Activated T-helper 2 cell treated with anti-CD3 and anti-CD28 coated beads, Interferon-gamma antibody, Interleukin-2, Interleukin-4, amounts not matched to agents 10 μg/mL and 5 μg/mL and 100 μg/mL, durations not matched to agents 14 hours and 24 hours and 36 hours (primary cell): Measurements from ENCODE around the gene ZNF814. TPM values are rescaled to one million over a fixed set of nuclear protein-coding genes. Genes with fewer than 3 reads are reported as not detected.
"Not testable (repeated sequence)": the region's sequence is repeated elsewhere in the genome, so short reads cannot be mapped to it uniquely, and the experiment has no call there.

Experiments used
- DNase-seq: peaks from one replicate; pipeline ENCODE4 v3.0.0; 2021; ENCODE audit warnings: low spot score
- H3K27ac Mint-ChIP-seq: one replicate; pipeline ENCODE4 v1.8.0; 2021; ENCODE audit warnings: mixed read lengths
- H3K27me3 Mint-ChIP-seq: one replicate; pipeline ENCODE4 v1.8.0; 2021; ENCODE audit warnings: low read depth, mixed read lengths
- H3K36me3 Mint-ChIP-seq: one replicate; pipeline ENCODE4 v1.8.0; 2021; ENCODE audit warnings: low read depth, mixed read lengths
- H3K4me1 Mint-ChIP-seq: one replicate; pipeline ENCODE4 v1.8.0; 2021; ENCODE audit warnings: low read depth, mixed read lengths
- H3K4me3 Mint-ChIP-seq: one replicate; pipeline ENCODE4 v1.8.0; 2021; ENCODE audit warnings: low read depth, mild to moderate bottlenecking, moderate library complexity, mixed read lengths
- H3K9me3 Mint-ChIP-seq: one replicate; pipeline ENCODE4 v1.8.0; 2021; ENCODE audit warnings: mixed read lengths
- intact Hi-C: fragments of 100-400 bp; cut with micrococcal nuclease; formaldehyde crosslinking; loops from one replicate; pipeline ENCODE4 v1.15.1; 2023
- total RNA-seq: library from RNA; stranded (reverse); gene quantifications from 2 replicates; pipeline ENCODE4 v1.2.3, GENCODE V29; 2022

Gene ZNF814
- total RNA-seq, 1 donor from 2014 or later = 12.3 TPM

DNA sequence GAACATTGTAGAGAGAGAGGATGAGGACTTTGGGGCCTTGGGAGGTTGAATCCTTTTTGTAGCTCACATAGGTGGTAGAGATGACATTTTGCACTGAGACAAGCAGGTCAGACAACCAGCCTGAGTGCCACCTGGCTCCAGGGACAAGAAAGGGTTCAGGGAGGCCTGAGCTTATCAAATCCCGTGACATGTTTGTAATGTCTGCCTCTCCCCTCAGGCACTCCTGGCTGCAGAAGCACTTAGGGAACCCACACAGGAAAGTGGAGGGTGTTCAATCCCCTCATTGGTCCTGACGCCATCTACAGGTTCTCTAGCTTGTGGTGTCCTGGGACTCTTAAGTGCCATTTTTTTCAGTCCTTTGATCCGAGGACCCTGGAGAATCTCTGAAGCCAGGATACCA lies 67.7 kb downstream of the ZNF814 start:
- H3K9me3 Mint-ChIP-seq, DNase-seq, H3K27me3 Mint-ChIP-seq, H3K27ac Mint-ChIP-seq, intact Hi-C loops: not testable (repeated sequence)
- peaks cover 31% of the 10 kb centered on the region for H3K4me1 Mint-ChIP-seq
- H3K36me3 Mint-ChIP-seq = peaks cover 60% of the 10 kb centered on the region
- peak overlapping the region; percentile 95 for H3K4me3 Mint-ChIP-seq

DNA sequence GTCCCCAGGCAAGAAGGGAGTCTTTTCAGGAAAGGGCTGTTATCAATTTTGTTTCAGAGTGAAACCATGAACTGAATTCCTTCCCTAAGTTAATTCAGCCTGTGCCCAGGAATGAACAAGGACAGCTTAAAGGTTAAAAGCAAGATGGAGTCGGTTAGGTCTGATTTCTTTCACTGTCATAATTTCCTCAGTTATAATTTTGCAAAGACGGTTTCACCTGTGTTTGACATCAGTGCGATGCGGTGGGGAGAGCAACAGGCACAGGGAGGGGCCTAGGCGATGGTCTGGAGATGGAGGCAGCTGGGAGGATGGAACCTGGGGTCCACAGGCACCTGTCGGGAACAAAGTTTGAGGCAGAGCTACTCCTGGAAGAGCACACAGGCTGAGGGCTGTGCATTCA lies 68.2 kb downstream of the ZNF814 start:
- Mint-ChIP-seq H3K36me3 (peaks cover 55% of the 10 kb centered on the region), H3K27me3 (no peaks in the 10 kb centered on the region), H3K4me1 (peaks cover 32% of the 10 kb centered on the region), H3K9me3 (no peaks in the 10 kb centered on the region), H3K4me3 (peak overlapping the region; percentile 95), H3K27ac (peak overlapping the region; percentile 99)
- intact Hi-C loops = no loop called here
- DNase-seq = no peak

- Mint-ChIP-seq H3K27ac (peak overlapping the region; percentile 99), H3K4me3 (peak overlapping the region; percentile 95), H3K9me3 (no peaks in the 10 kb centered on the region), H3K27me3 (no peaks in the 10 kb centered on the region), H3K36me3 (peaks cover 53% of the 10 kb centered on the region), H3K4me1 (peaks cover 39% of the 10 kb centered on the region)
- DNase-seq = peak; percentile 80
- intact Hi-C loops = loop anchor here (10.0 kb wide), 1 partner anchor 245 kb away; the partner anchor contains the start of gene ZNF416
Measured at GRCh38 chr19:57819475-57820148, 69.2 kb downstream of the ZNF814 start.

DNA sequence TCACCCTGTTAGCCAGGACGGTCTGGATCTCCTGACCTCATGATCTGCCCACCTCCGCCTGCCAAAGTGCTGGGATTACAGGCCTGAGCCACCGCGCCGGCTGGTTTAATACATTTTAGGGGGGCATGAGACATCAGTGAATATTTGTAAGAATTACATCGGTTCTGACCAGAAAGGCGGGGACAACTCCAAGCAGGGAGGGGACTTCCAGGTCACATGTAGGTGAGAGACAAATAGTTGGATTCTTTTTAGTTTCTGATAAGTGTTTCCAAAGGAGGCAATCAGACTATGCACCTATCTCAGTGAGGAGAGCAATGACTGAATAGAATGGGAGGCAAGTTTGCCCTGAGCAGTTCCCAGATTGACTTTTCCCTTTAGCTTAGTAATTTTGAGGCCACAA lies 70.5 kb downstream of the ZNF814 start:
- intact Hi-C loops = loop anchor here (10.0 kb wide), 1 partner anchor 244 kb away; the partner anchor contains the start of gene ZNF416

DNA sequence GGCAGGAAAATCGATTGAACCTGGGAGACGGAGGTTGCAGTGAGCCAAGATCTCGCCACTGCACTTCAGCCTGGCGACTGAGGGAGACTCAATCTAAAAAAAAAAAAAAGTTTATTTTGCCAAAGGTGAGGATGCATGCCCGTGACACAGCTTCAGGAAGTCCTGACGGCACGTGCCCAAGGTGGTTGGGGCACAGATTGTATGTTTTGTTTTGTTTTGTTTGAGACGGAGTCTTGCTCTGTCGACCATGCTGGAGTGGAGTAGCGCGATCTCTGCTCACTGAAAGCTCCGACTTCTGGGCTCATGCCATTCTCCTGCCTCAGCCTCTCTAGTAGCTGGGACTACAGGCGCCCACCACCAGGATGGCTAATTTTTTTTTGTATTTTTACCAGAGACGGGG lies 70.9 kb downstream of the ZNF814 start:
- H3K27me3 Mint-ChIP-seq = no peaks in the 10 kb centered on the region
- intact Hi-C loops = loop anchor here (10.0 kb wide), 1 partner anchor 243 kb away; the partner anchor contains the start of gene ZNF416
- no peaks in the 10 kb centered on the region for H3K9me3 Mint-ChIP-seq
- H3K27ac Mint-ChIP-seq = peak overlapping the region; percentile 52
- no peak for DNase-seq
- H3K4me3 Mint-ChIP-seq = no peak overlapping the region
- peaks cover 47% of the 10 kb centered on the region for H3K36me3 Mint-ChIP-seq
- peaks cover 43% of the 10 kb centered on the region for H3K4me1 Mint-ChIP-seq

More for the DNA sequence above, 70.5 kb downstream of the ZNF814 start:
- H3K27ac Mint-ChIP-seq = peak overlapping the region; percentile 52
- peaks cover 47% of the 10 kb centered on the region for H3K36me3 Mint-ChIP-seq
- no peaks in the 10 kb centered on the region for H3K27me3 Mint-ChIP-seq
- H3K4me3 Mint-ChIP-seq = peak overlapping the region; percentile 66
- peaks cover 41% of the 10 kb centered on the region for H3K4me1 Mint-ChIP-seq
- no peak for DNase-seq
- no peaks in the 10 kb centered on the region for H3K9me3 Mint-ChIP-seq

GRCh38 chr19:57816652-57817051 lies 72.2 kb downstream of the ZNF814 start:
- no peaks in the 10 kb centered on the region for H3K27me3 Mint-ChIP-seq
- no peak overlapping the region for H3K27ac Mint-ChIP-seq
- intact Hi-C loops = loop anchor here (10.0 kb wide), 1 partner anchor 242 kb away; the partner anchor contains the start of gene ZNF416
- no peaks in the 10 kb centered on the region for H3K9me3 Mint-ChIP-seq
- peaks cover 41% of the 10 kb centered on the region for H3K36me3 Mint-ChIP-seq
- peaks cover 46% of the 10 kb centered on the region for H3K4me1 Mint-ChIP-seq
- DNase-seq = no peak
- no peak overlapping the region for H3K4me3 Mint-ChIP-seq

GRCh38 chr19:57815247-57816075 lies 73.4 kb downstream of the ZNF814 start:
- intact Hi-C loops = loop anchor here (2.0 to 10.0 kb wide), 2 partner anchors 47 to 241 kb away; partner anchors contain the start of genes ZNF416 and ZNF586
- peak overlapping the region; percentile 84 for H3K27ac Mint-ChIP-seq
- no peaks in the 10 kb centered on the region for H3K9me3 Mint-ChIP-seq
- H3K27me3 Mint-ChIP-seq = no peaks in the 10 kb centered on the region
- peak overlapping the region; percentile 89 for H3K4me3 Mint-ChIP-seq
- DNase-seq = no peak
- peaks cover 38% of the 10 kb centered on the region for H3K36me3 Mint-ChIP-seq
- H3K4me1 Mint-ChIP-seq = peaks cover 40% of the 10 kb centered on the region

DNA sequence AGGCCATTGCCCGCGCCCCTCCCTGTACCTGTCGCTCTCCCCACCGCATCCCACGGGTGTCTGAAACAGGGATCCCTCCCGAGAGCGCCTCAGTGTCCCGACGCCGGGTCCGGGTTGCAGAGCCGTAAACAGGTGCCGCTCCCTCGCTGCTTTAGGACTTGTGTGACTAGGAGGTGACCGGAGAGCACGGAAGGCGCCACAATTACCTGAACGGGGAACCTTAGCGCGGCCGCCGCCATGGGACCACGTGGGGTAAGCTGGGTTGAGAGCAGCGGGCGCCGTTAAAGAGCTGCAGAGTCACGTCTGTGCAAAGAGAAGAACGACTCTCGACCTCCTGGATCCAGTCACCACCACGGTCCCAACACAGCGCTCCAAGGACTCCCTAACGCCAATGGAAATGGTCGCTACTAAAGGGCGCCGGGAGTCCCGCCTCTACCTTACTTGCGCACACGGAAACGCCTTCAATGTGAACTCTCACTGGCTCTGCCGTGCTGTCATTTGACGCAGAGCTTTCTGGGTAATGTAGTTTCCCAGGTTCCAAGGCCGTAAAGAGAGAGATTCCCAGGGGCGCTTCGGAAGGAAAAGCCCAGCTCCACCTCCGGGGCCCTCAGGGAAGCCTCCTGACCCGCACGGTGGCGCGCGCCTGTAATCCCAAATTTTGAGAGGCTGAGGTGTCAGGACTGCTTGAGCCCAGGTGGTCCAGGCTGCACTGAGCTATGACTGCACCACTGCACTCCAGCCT lies 74.2 kb downstream of the ZNF814 start, which contains the start of gene ZNF552:
ZNF552 (minus strand) TSS at position 409 of the 742 bp plus-strand sequence; CDS start at position 239, 170 bp downstream.
- Mint-ChIP-seq H3K4me1 (peaks cover 37% of the 10 kb centered on the region), H3K27ac (peak within 1 kb of the TSS; percentile 84), H3K27me3 (no peaks in the 10 kb centered on the region), H3K9me3 (no peaks in the 10 kb centered on the region), H3K36me3 (peaks cover 38% of the 10 kb centered on the region), H3K4me3 (peak within 1 kb of the TSS; percentile 89)
- peak; percentile 72 for DNase-seq
- intact Hi-C loops = loop anchor here (1.0 to 10.0 kb wide), 4 partner anchors 33 to 240 kb away; partner anchors contain the start of genes ZNF416, ZNF586, ZNF587 and ZNF776

GRCh38 chr19:57813919-57814504 lies 74.8 kb downstream of the ZNF814 start:
- peaks cover 42% of the 10 kb centered on the region for H3K36me3 Mint-ChIP-seq
- H3K4me1 Mint-ChIP-seq = peaks cover 36% of the 10 kb centered on the region
- DNase-seq = no peak
- H3K27ac Mint-ChIP-seq = peak overlapping the region; percentile 84
- intact Hi-C loops = loop anchor here (1.0 to 10.0 kb wide), 4 partner anchors 33 to 239 kb away; partner anchors contain the start of genes ZNF416, ZNF586, ZNF587 and ZNF776
- H3K4me3 Mint-ChIP-seq = peak overlapping the region; percentile 89
- H3K27me3 Mint-ChIP-seq = no peaks in the 10 kb centered on the region
- no peaks in the 10 kb centered on the region for H3K9me3 Mint-ChIP-seq

GRCh38 chr19:57812975-57813820 lies 75.6 kb downstream of the ZNF814 start:
- peak overlapping the region; percentile 80 for H3K27ac Mint-ChIP-seq
- H3K36me3 Mint-ChIP-seq = peaks cover 50% of the 10 kb centered on the region
- not testable (repeated sequence) for DNase-seq, H3K27me3 Mint-ChIP-seq, H3K9me3 Mint-ChIP-seq
- H3K4me3 Mint-ChIP-seq = peak overlapping the region; percentile 78
- intact Hi-C loops = loop anchor here (5.0 to 10.0 kb wide), 2 partner anchors 34 to 238 kb away; partner anchors contain the start of genes ZNF416 and ZNF587
- H3K4me1 Mint-ChIP-seq = peaks cover 34% of the 10 kb centered on the region

- Mint-ChIP-seq H3K27ac (peak overlapping the region; percentile 15), H3K27me3 (no peaks in the 10 kb centered on the region), H3K36me3 (peaks cover 58% of the 10 kb centered on the region), H3K4me1 (peaks cover 34% of the 10 kb centered on the region), H3K4me3 (peak overlapping the region; percentile 34), H3K9me3 (peaks cover 4% of the 10 kb centered on the region)
- DNase-seq = no peak
- intact Hi-C loops = loop anchor here (5.0 to 10.0 kb wide), 2 partner anchors 35 to 237 kb away; partner anchors contain the start of genes ZNF416 and ZNF587
Measured at GRCh38 chr19:57812226-57812625, 76.6 kb downstream of the ZNF814 start.
